A549 (cell line): ENCODE data around the gene RBKS.

Experiments
- FOSL2 ChIP-seq, 2 experiments: fragments of 450-650 bp in 1 of 2; fragments of >200 bp in 1 of 2; sonication (Bioruptor Twin) in 1 of 2; formaldehyde crosslinking; IDR thresholded peaks; 2 replicates each; pipeline versions ENCODE4 v1.5.0 to v1.6.1; 2016 to 2020; ENCODE audit warnings: mild to moderate bottlenecking in 1 of 2, moderate library complexity in 1 of 2
- TF ChIP-seq, protein P1 (sequence below): fragments of >200 bp; sonication (Bioruptor Twin); formaldehyde crosslinking; IDR thresholded peaks from 3 replicates; pipeline ENCODE4 v1.5.1; 2016

DNA sequence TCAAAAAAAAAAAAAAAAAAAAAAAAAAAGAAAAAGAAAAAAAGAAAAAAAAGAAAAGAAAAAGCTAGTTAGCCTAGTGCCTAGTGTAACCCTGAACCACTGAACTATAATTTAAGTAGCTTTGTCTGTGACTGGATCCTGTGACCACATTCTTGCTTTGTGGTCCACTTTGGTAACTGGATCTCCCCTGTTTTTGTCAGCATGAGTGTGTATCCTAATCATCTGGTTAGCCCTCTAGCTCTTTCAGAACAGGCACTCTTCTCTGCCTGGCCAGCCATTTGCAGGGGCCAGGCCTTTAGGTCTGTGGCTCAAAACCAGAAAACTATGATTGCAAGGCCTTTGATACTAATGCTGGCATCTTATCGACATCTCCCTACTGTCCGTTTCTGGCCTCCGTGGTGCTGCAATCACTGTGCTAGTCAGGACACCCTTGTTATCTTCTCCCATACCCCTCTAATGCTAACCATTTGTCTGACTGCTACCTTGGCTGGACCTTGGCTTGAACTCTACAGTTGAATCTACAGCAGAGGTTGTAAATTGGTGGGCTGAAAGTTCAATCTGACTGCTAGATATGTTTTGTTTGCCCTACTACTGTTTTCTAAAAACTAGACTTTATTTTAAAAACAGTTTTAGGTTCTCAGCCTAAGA lies 40.5 kb downstream of the RBKS start:
- TF ChIP-seq, protein P1, sequence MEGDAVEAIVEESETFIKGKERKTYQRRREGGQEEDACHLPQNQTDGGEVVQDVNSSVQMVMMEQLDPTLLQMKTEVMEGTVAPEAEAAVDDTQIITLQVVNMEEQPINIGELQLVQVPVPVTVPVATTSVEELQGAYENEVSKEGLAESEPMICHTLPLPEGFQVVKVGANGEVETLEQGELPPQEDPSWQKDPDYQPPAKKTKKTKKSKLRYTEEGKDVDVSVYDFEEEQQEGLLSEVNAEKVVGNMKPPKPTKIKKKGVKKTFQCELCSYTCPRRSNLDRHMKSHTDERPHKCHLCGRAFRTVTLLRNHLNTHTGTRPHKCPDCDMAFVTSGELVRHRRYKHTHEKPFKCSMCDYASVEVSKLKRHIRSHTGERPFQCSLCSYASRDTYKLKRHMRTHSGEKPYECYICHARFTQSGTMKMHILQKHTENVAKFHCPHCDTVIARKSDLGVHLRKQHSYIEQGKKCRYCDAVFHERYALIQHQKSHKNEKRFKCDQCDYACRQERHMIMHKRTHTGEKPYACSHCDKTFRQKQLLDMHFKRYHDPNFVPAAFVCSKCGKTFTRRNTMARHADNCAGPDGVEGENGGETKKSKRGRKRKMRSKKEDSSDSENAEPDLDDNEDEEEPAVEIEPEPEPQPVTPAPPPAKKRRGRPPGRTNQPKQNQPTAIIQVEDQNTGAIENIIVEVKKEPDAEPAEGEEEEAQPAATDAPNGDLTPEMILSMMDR: no peak
- TF ChIP-seq FOSL2 (IDR thresholded peaks at IDR 0.05) (no peak), FOSL2 (CRISPR knock-in tag; IDR thresholded peaks at IDR 0.05) (no peak)
